LHCN-M2 (cell line): Measurements from ENCODE around the gene GABRB2. TPM values are rescaled to one million over a fixed set of nuclear protein-coding genes. Genes with fewer than 3 reads are reported as not detected.

Source experiments
- DNase-seq: peaks from one replicate; pipeline ENCODE4 v3.0.0-alpha.2; 2012; ENCODE audit warnings: low read depth
- total RNA-seq: library from RNA; depleted of rRNA; stranded (reverse); fragments of >200 nt; gene quantifications from 2 replicates; pipeline ENCODE4 v1.2.3, GENCODE V29; 2014

GABRB2 gene
- total RNA-seq, 1 experiment from 2014 or later: 5.9 TPM

- DNase-seq: no peak
These were observed 155.5 kb downstream of the GABRB2 start for GRCh38 chr5:161391016-161391415.

- no peak for DNase-seq
These were observed 159.4 kb downstream of the GABRB2 start for GRCh38 chr5:161387121-161387520.

- no peak for DNase-seq
These were observed 161.5 kb downstream of the GABRB2 start for GRCh38 chr5:161385027-161385426.

GRCh38 chr5:161382685-161383084 is 163.8 kb downstream of the GABRB2 start:
- no peak for DNase-seq

GRCh38 chr5:161380486-161380885 is 166.0 kb downstream of the GABRB2 start:
- DNase-seq: no peak

GRCh38 chr5:161378701-161379100 is 167.8 kb downstream of the GABRB2 start:
- DNase-seq: no peak

GRCh38 chr5:161376034-161376433 is 170.5 kb downstream of the GABRB2 start:
- no peak for DNase-seq

GRCh38 chr5:161373345-161373707 is 173.2 kb downstream of the GABRB2 start:
- DNase-seq: no peak

GRCh38 chr5:161372682-161373344 is 173.7 kb downstream of the GABRB2 start:
- no peak for DNase-seq

- no peak for DNase-seq
These were observed 177.5 kb downstream of the GABRB2 start for GRCh38 chr5:161369022-161369421.

- DNase-seq: no peak
These were observed 188.1 kb downstream of the GABRB2 start for GRCh38 chr5:161358446-161358845.

GRCh38 chr5:161344234-161344633 is 202.3 kb downstream of the GABRB2 start:
- DNase-seq: no peak

GRCh38 chr5:161342886-161343285 is 203.6 kb downstream of the GABRB2 start:
- DNase-seq: no peak

- DNase-seq: no peak
These were observed 206.5 kb downstream of the GABRB2 start for GRCh38 chr5:161340012-161340411.

GRCh38 chr5:161333194-161333880 is 213.2 kb downstream of the GABRB2 start:
- no peak for DNase-seq

GRCh38 chr5:161332343-161332742 is 214.2 kb downstream of the GABRB2 start:
- DNase-seq: no peak

- DNase-seq: peak; percentile 54
These were observed 232.5 kb downstream of the GABRB2 start for GRCh38 chr5:161314033-161314432.

- DNase-seq: no peak
These were observed 233.6 kb downstream of the GABRB2 start for GRCh38 chr5:161312882-161313281.

- DNase-seq: no peak
These were observed 234.6 kb downstream of the GABRB2 start for GRCh38 chr5:161311965-161312364.

- DNase-seq: no peak
These were observed 235.3 kb downstream of the GABRB2 start for GRCh38 chr5:161311146-161311708.

GRCh38 chr5:161306351-161306995 is 240.1 kb downstream of the GABRB2 start:
- no peak for DNase-seq

GRCh38 chr5:161305601-161306000 is 240.9 kb downstream of the GABRB2 start:
- DNase-seq: no peak

GRCh38 chr5:161302559-161302958 is 244.0 kb downstream of the GABRB2 start:
- peak; percentile 32 for DNase-seq
